OCI-LY1 (cell line): ENCODE measurements around the gene SH3RF1.

Source experiments
- H2AFZ ChIP-seq: fragments of 200-600 bp; sonication (generic), shearing (Covaris generic); 2 replicates; pipeline ENCODE4 v1.6.0; 2014; ENCODE audit warnings: antibody characterized with exemption, mild to moderate bottlenecking, low read length
- H3F3A ChIP-seq: fragments of 200-600 bp; sonication (generic), shearing (Covaris generic); 2 replicates; pipeline ENCODE4 v1.6.0; 2014; ENCODE audit warnings: mild to moderate bottlenecking, antibody characterized with exemption, low read length, moderate library complexity; ENCODE audit not compliant: insufficient read depth
- H3K27ac ChIP-seq: fragments of 200-600 bp; sonication (generic); 2 replicates; pipeline ENCODE4 v1.5.1; 2014; ENCODE audit warnings: low read length, mixed run types, mild to moderate bottlenecking, low read depth; ENCODE audit not compliant: poor library complexity, severe bottlenecking
- H3K27me3 ChIP-seq: fragments of 200-600 bp; sonication (generic); 2 replicates; pipeline ENCODE4 v1.6.0; 2014; ENCODE audit warnings: antibody characterized with exemption, mild to moderate bottlenecking, low read length, moderate library complexity; ENCODE audit not compliant: insufficient read depth
- H3K36me3 ChIP-seq: fragments of 200-600 bp; sonication (generic); 2 replicates; pipeline ENCODE4 v1.6.1; 2014; ENCODE audit warnings: mild to moderate bottlenecking, antibody characterized with exemption, low read length, moderate library complexity, mixed read lengths; ENCODE audit not compliant: insufficient read depth
- H3K4me1 ChIP-seq: fragments of 200-600 bp; sonication (generic); 2 replicates; pipeline ENCODE4 v1.5.1; 2014; ENCODE audit warnings: mild to moderate bottlenecking, low read length, moderate library complexity; ENCODE audit not compliant: insufficient read depth, severe bottlenecking
- H3K4me2 ChIP-seq: fragments of 200-600 bp; sonication (generic), shearing (Covaris generic); 2 replicates; pipeline ENCODE4 v1.6.1; 2014; ENCODE audit warnings: low read length
- H3K4me3 ChIP-seq: fragments of 200-600 bp; sonication (generic); 2 replicates; pipeline ENCODE4 v1.5.1; 2014; ENCODE audit warnings: low read length, low read depth, mild to moderate bottlenecking, mixed read lengths; ENCODE audit not compliant: poor library complexity, severe bottlenecking
- H3K79me2 ChIP-seq: fragments of 200-600 bp; shearing (Covaris generic); 2 replicates; pipeline ENCODE4 v1.6.1; 2016; ENCODE audit warnings: mixed run types, low read length, mixed read lengths; ENCODE audit not compliant: insufficient read depth
- H3K9ac ChIP-seq: fragments of 200-600 bp; sonication (generic), shearing (Covaris generic); 2 replicates; pipeline ENCODE4 v1.6.1; 2014; ENCODE audit warnings: mild to moderate bottlenecking, low read length, mixed read lengths
- H3K9me2 ChIP-seq: fragments of 200-600 bp; sonication (generic), shearing (Covaris generic); 2 replicates; pipeline ENCODE4 v1.6.1; 2014; ENCODE audit warnings: low read depth, mild to moderate bottlenecking, low read length, mixed read lengths
- H3K9me3 ChIP-seq: fragments of 200-600 bp; shearing (Covaris generic); 2 replicates; pipeline ENCODE4 v1.6.1; 2014; ENCODE audit warnings: low read length, mixed read lengths
- H4K20me1 ChIP-seq: fragments of 200-600 bp; sonication (generic), shearing (Covaris generic); 2 replicates; pipeline ENCODE4 v1.6.0; 2016; ENCODE audit warnings: mild to moderate bottlenecking, low read length; ENCODE audit not compliant: insufficient read depth
- EZH2 ChIP-seq: fragments of 200-600 bp; sonication (generic), shearing (Covaris generic); IDR thresholded peaks from 2 replicates; pipeline ENCODE4 v1.8.0; 2017; ENCODE audit warnings: borderline replicate concordance, mixed run types, mild to moderate bottlenecking, antibody characterized with exemption, low read length, moderate library complexity, mixed read lengths
- TF ChIP-seq, protein P1 (sequence below): fragments of 200-600 bp; sonication (generic), shearing (Covaris generic); IDR thresholded peaks from 2 replicates; pipeline ENCODE4 v1.5.1; 2017; ENCODE audit warnings: mild to moderate bottlenecking, antibody characterized with exemption, low read length, moderate library complexity, mixed read lengths

Gene SH3RF1

DNA sequence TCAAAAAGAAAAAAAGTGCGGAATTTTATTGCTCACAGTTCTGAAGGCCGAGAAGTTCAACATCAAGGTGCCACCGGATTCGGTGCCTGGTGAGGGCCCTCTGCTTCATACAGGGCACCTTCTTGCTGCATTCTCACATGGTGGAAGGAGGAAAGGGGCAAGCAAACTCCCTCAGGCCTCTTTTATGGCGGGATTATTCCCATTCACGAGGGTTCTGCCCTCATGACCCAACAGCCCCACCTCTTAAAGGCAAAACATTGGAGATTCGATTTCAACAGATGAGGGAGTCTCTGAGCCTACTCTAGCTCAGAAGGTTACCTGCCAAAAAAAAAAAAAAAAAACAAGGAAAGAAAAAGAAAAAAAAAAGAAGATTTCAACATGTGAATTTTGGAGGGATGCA lies 196.6 kb downstream of the SH3RF1 start:
- Histone ChIP-seq H3F3A (no peaks in the 10 kb centered on the region), H3K27ac (no peak overlapping the region), H3K4me2 (no peak overlapping the region), H3K9ac (no peak overlapping the region), H2AFZ (no peak overlapping the region), H3K4me1 (peaks cover 27% of the 10 kb centered on the region), H3K27me3 (no peaks in the 10 kb centered on the region), H3K79me2 (no peaks in the 10 kb centered on the region), H4K20me1 (no peaks in the 10 kb centered on the region), H3K36me3 (no peaks in the 10 kb centered on the region), H3K9me2 (no peaks in the 10 kb centered on the region), H3K9me3 (no peaks in the 10 kb centered on the region), H3K4me3 (no peak overlapping the region)
- TF ChIP-seq EZH2 = no peak

DNA sequence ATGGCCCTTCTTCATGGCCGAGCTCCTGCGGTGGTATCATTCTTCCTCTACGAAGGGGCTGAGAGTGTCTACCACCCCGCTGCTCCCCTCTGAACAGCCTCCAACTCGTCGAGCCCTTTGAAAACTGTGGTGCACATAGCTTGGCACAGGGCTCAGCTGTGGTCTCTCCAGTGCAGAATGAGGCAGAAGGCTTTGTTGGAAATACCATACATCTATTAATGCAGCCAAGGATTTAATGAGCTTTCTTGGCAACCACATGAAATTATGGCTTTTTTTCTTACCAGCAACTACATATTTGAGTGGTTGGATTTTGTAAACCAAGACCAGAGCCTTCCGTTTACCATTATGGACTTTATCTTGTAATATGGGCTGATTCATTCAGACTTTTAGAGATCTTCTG lies 199.0 kb downstream of the SH3RF1 start:
- no peak overlapping the region for H3K9ac ChIP-seq
- peaks cover 39% of the 10 kb centered on the region for H3K4me1 ChIP-seq
- TF ChIP-seq, protein P1, sequence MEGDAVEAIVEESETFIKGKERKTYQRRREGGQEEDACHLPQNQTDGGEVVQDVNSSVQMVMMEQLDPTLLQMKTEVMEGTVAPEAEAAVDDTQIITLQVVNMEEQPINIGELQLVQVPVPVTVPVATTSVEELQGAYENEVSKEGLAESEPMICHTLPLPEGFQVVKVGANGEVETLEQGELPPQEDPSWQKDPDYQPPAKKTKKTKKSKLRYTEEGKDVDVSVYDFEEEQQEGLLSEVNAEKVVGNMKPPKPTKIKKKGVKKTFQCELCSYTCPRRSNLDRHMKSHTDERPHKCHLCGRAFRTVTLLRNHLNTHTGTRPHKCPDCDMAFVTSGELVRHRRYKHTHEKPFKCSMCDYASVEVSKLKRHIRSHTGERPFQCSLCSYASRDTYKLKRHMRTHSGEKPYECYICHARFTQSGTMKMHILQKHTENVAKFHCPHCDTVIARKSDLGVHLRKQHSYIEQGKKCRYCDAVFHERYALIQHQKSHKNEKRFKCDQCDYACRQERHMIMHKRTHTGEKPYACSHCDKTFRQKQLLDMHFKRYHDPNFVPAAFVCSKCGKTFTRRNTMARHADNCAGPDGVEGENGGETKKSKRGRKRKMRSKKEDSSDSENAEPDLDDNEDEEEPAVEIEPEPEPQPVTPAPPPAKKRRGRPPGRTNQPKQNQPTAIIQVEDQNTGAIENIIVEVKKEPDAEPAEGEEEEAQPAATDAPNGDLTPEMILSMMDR = no peak
- TF ChIP-seq EZH2 = no peak
- H4K20me1 ChIP-seq = no peaks in the 10 kb centered on the region
- H3K9me3 ChIP-seq = no peaks in the 10 kb centered on the region
- no peak overlapping the region for H3K4me3 ChIP-seq
- H3F3A ChIP-seq = no peaks in the 10 kb centered on the region
- no peak overlapping the region for H3K4me2 ChIP-seq
- no peaks in the 10 kb centered on the region for H3K79me2 ChIP-seq
- H2AFZ ChIP-seq = no peak overlapping the region
- H3K27ac ChIP-seq = peak overlapping the region; percentile 87
- H3K27me3 ChIP-seq = no peaks in the 10 kb centered on the region
- no peaks in the 10 kb centered on the region for H3K36me3 ChIP-seq
- no peaks in the 10 kb centered on the region for H3K9me2 ChIP-seq

DNA sequence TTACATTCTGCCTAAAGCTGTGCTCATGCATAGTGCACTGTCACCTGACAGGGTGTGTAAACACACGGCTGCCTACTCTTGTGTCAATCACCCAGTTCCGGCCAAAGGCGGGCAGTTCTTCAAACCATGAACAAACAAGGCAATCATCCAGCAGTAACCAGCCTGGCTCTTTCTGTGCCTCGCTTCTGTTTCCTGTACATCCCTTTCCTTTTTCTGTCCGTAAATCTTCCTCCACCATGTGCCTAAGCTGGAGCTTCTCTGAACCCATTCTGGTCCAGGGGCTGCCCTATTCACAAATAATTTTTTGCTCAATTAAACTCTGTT lies 199.9 kb downstream of the SH3RF1 start:
- TF ChIP-seq, protein P1 = no peak
- no peak for TF ChIP-seq EZH2
- Histone ChIP-seq H3K9me2 (no peaks in the 10 kb centered on the region), H3K36me3 (no peaks in the 10 kb centered on the region), H3K27ac (peak overlapping the region; percentile 87), H3K9me3 (no peaks in the 10 kb centered on the region), H3K79me2 (no peaks in the 10 kb centered on the region), H3K4me3 (peak overlapping the region; percentile 37), H4K20me1 (no peaks in the 10 kb centered on the region), H3K4me2 (peak overlapping the region; percentile 56), H3F3A (no peaks in the 10 kb centered on the region), H3K4me1 (peaks cover 39% of the 10 kb centered on the region), H3K27me3 (no peaks in the 10 kb centered on the region), H2AFZ (peak overlapping the region; percentile 39; the same call in 1 of the 2 replicates), H3K9ac (peak overlapping the region; percentile 39; the same call in 1 of the 2 replicates)

DNA sequence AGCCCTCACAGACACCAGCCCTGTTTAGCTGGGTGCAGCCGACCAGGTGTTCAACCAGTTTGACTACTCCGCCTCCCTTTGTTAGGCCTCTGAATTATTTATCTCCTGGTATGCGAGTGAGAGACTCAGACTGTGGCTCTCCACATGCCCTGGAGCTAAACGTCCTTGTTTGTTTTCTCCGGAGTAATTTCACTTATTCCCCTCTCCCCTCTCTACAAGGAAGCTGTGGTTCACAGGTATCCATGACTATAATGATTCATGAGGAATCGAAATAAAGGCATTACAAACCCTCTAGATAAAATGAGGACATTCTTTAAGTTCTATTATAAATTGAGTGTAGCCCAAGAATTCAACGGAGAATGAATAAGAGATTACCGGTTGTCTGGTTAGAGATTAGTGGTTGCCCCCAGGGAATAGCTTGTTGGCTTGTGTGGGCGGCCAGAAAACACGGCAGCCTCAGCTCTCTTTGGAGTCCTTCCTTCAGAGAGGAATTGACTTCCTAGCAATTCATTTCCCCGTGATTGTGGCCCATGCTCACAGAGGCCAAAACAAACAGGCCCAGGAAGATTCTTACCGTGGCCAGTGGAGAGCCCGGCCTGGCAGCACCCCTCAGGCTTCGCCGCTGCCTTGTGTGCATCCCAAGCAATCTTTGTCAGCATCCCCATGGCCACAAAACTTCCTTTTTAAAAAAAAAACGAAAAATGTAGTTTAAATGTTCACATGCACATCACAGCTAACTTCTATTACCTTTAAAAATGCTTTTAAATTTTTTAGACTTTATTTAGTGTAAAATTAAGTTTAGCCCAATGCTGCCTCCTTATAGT lies 200.5 kb downstream of the SH3RF1 start:
- Histone ChIP-seq H2AFZ (peak overlapping the region; percentile 12; the same call in 1 of the 2 replicates), H3F3A (no peaks in the 10 kb centered on the region), H3K27ac (peak overlapping the region; percentile 87), H3K36me3 (no peaks in the 10 kb centered on the region), H3K9ac (peak overlapping the region; percentile 39), H3K4me1 (peaks cover 39% of the 10 kb centered on the region), H3K27me3 (no peaks in the 10 kb centered on the region), H3K4me3 (peak overlapping the region; percentile 37), H3K9me3 (no peaks in the 10 kb centered on the region), H4K20me1 (no peaks in the 10 kb centered on the region), H3K79me2 (no peaks in the 10 kb centered on the region), H3K9me2 (no peaks in the 10 kb centered on the region), H3K4me2 (peak overlapping the region; percentile 56)
- TF ChIP-seq EZH2 = no peak
- TF ChIP-seq, protein P1 = no peak
